GM12872 (cell line): ENCODE measurements around the gene MRPS26.

ENCODE experiments used
- TF ChIP-seq, protein P1 (sequence below): IDR thresholded peaks from 3 replicates; pipeline ENCODE4 v1.5.1; 2011; ENCODE audit warnings: low read depth, mild to moderate bottlenecking, low read length, moderate library complexity; ENCODE audit not compliant: insufficient read depth

MRPS26 gene

DNA sequence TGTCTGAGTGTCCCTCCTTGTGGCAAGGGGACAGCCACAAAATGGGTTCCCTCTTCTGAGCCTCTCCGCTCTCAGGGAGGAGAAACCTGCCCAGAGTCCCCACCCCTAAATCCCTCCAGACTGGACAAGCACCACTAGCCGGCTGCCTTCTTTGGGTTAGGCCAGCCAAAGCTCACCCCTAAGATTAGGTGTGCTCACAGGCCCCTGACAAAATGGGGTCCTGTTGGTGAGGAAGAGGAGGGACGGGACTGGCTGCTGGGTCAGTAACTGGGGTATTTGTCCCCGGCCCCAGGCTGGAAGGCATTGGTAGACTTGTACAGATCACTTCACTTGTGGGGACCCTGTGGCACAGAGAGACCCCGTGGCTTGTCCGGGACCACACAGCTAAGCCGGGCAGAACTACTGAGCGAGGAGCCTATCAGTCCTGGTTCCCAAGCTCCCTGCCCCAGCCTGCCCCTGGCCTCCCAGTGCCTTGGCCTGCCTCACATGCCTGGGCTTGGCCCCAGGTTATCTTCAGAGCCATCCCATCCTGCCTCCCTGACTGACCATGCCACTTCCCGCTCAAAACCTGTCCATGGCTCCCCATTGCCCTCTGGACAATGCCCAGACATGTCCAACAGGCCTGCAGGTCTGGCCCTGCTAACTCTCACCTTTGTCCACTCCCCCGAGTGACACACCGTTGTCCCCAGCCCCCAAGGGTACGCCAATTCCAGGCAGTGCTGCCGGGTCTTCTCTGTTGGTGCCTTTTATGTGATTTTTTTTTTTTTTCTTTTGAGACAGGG is 49.2 kb downstream of the MRPS26 start:
- TF ChIP-seq, protein P1, sequence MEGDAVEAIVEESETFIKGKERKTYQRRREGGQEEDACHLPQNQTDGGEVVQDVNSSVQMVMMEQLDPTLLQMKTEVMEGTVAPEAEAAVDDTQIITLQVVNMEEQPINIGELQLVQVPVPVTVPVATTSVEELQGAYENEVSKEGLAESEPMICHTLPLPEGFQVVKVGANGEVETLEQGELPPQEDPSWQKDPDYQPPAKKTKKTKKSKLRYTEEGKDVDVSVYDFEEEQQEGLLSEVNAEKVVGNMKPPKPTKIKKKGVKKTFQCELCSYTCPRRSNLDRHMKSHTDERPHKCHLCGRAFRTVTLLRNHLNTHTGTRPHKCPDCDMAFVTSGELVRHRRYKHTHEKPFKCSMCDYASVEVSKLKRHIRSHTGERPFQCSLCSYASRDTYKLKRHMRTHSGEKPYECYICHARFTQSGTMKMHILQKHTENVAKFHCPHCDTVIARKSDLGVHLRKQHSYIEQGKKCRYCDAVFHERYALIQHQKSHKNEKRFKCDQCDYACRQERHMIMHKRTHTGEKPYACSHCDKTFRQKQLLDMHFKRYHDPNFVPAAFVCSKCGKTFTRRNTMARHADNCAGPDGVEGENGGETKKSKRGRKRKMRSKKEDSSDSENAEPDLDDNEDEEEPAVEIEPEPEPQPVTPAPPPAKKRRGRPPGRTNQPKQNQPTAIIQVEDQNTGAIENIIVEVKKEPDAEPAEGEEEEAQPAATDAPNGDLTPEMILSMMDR, result no peak
